ENCODE data around the gene RNF208.

GRCh38 chr9:137174722-137175293 lies 47.2 kb downstream of the RNF208 start:
- TF ChIP-seq CTCF (IDR thresholded peaks at IDR 0.05): no peak
- TF ChIP-seq POLR2A (IDR thresholded peaks at IDR 0.05): no peak
- no peak for TF ChIP-seq POLR2AphosphoS5 (IDR thresholded peaks at IDR 0.05)

All from breast epithelium (tissue), 3 donors.